Activated CD4-positive, CD25-positive, alpha-beta regulatory T cell treated with anti-CD3 and anti-CD28 coated beads, Interleukin-2, amount 50 U/mL, for 24 hours (primary cell): ENCODE data around the gene ARHGEF10L.
A peak's percentile ranks its signal among the peaks of the same experiment; 100 is the strongest.
"Not testable (repeated sequence)": the region's sequence is repeated elsewhere in the genome, so short reads cannot be mapped to it uniquely, and the experiment has no call there.

Experiments
- ATAC-seq, 2 donors: fragments of 150-1000 bp; cut with Tn5 transposase; one replicate each; pipeline ENCODE4 v1.10.0; 2021; ENCODE audit warnings: mild to moderate bottlenecking in 1 of 2, moderate library complexity in 1 of 2

Gene ARHGEF10L

GRCh38 chr1:17614586-17614985 lies 75.1 kb downstream of the ARHGEF10L start:
- ATAC-seq, result no peak

DNA sequence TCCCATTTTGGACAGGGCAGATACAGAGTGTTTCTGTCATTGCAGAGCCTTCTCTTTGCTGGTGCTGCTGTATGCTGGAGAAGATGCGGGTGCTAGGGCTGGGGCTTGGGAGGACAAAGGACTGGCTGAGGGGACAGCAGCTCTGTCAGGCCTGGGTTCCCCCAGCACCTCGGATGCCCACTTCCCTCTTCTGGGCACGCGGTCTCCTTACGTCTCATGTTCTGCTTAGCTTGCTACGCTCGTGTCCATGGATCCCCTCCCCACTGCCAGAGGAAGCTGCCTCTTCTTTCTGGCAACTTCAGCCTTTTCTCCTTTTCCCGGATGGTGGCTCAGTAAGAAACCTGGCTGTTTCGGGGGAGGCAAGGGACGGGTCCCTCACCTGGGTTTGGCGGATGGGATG lies 75.7 kb downstream of the ARHGEF10L start:
- ATAC-seq, result no peak

DNA sequence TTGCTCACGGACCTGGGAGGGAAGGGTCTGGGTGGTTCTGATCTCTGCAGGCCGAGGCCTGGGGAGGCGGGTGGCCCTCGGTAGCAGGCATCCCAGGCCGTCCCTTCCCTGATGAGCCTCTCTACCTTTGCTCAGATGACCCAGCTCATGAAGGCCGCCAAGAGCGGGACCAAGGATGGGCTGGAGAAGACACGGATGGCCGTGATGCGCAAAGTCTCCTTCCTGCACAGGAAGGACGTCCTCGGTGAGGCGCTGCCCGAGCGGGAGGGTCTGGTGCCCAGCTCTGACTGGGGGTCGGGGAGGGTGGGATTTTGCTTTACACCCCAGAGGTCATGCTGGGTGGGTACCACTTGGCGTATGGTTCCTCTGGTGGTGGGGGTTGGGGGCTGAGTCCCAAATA lies 76.5 kb downstream of the ARHGEF10L start:
- no peak for ATAC-seq

GRCh38 chr1:17616731-17617279 lies 77.3 kb downstream of the ARHGEF10L start:
- no peak for ATAC-seq

- ATAC-seq, result no peak
Measured at GRCh38 chr1:17617787-17618557, 78.5 kb downstream of the ARHGEF10L start.

GRCh38 chr1:17618558-17619247 lies 79.2 kb downstream of the ARHGEF10L start:
- ATAC-seq, result no peak

DNA sequence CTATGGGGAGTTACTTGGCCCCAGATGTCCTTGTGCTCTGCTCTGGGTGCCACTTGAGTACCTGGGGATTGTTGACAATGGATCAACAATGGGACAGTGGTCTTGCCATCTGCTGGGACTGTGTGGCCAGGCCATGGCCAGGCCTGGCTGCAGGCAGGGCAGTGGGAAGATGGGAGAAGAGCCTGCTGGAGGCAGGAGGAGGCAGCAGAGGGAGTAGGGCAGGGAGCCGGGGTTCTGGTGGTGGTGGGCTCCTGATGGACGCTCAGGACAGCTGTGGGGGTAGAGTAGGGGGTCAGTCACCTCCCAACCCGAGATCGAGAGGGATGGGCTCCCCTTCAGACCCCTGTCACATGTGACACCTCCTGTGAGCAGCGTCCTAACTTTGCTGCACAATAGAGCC lies 81.0 kb downstream of the ARHGEF10L start:
- ATAC-seq, result no peak

GRCh38 chr1:17621691-17622090 lies 82.2 kb downstream of the ARHGEF10L start:
- ATAC-seq, result no peak

- ATAC-seq, result no peak
Measured at GRCh38 chr1:17622823-17623222, 83.3 kb downstream of the ARHGEF10L start.

GRCh38 chr1:17624611-17625233 lies 85.2 kb downstream of the ARHGEF10L start:
- no peak for ATAC-seq

DNA sequence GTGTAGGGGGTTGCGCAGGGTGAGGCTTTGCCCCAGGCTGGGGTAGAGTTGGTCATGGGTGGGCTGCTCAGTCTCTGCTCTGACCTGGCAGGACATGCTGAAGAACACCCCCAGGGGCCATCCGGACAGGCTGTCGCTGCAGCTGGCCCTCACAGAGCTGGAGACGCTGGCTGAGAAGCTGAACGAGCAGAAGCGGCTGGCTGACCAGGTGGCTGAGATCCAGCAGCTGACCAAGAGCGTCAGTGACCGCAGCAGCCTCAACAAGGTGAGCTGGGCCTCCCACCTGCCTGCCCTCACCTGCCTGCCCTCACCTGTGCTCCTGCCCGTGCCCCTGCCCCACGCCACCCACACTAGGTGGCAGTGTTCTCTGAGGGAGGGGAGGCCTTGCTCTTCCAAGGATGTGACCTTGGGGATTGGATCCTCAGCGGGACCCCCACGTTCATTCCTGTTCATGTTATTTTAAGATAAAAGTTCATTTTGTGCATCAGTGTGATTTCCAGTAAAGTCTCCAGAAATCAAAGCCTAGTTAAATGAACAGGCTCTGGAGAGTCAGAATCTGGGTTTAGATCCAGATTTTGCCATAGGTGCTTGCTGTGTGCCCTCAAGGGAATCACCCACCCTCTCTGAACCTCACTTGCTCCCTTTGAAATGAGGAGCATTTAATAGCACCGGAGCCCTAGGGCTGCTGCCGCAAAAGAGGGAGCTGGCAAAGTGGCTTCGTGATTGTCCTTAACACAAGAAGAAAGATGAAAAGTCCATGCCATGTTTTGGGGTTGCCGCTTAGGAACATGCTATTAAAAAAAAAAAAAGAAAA lies 87.9 kb downstream of the ARHGEF10L start:
- no peak for ATAC-seq

DNA sequence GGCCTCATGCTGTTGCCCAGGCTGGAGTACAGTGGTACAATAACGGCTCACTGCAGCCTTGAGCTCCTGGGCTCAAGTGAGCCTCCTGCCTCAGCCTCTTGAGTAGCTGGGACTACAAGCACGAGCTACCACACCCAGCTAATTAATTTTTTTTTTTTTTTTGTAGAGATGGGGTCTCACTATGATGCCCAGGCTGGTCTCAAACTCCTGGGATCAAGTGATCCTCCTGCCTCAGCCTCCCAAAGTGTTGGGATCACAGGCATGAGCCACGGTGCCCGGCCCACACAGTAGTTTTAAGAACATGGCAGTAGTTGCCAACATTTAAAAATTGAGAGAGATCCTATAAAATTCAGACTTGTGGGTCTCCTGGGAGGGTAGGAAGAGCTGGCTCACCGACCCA lies 89.5 kb downstream of the ARHGEF10L start:
- not testable (repeated sequence) for ATAC-seq

- ATAC-seq, result no peak
Measured at GRCh38 chr1:17629460-17629859, 90.0 kb downstream of the ARHGEF10L start.

- no peak for ATAC-seq
Measured at GRCh38 chr1:17630048-17630830, 90.7 kb downstream of the ARHGEF10L start.

DNA sequence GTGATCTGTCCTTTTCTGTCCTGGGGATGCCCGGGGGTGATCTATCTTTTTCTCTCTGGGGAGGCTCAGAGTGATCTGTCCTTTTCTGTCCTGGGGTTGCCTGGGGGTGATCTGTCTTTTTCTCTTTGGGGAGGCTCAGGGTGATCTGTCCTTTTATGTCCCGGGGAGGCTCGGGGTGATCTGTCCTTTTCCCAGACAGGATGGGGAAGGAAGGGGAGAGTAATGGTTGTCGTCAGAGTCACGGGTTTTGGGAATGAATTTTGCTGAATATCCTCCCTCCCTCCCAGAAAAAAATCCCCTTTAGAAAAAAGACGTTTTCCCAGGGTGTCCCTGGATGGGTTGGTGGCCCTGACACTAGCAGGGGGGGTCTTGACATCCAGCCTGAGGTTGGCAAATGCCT lies 91.5 kb downstream of the ARHGEF10L start:
- ATAC-seq, result no peak

- no peak for ATAC-seq
Measured at GRCh38 chr1:17631410-17631809, 91.9 kb downstream of the ARHGEF10L start.

GRCh38 chr1:17632106-17632505 lies 92.6 kb downstream of the ARHGEF10L start:
- ATAC-seq, result no peak

DNA sequence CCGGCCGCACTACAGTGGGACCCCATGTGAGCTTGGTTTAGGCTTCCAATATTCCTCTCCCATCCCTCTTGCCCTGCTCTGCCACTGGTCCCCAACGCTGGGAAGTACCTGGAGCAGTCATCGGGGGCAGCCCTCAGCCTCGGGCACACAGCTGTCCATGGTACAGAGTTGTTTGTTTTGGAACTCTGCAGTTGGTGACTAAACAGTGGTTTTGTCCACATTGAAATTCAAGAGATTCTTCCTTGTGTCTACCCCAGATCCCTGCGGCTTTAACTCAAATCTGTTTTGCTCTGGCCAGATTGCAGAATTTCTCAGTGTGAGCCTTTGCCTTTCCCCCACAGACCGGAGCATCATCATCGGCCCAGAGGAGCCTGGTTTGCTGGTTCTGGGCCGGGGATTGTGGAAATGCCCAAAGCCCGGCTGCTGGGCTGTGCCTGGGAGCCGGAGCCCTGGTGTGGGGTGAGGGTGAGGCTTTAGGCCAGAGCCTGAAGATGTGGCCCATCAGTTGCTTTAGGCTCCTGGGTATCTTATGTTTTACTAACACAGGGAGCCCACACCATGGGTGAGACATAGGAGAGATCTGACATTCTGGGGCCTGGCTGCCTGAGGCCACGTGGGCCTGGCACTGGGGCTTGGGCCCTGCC lies 93.2 kb downstream of the ARHGEF10L start:
- no peak for ATAC-seq

DNA sequence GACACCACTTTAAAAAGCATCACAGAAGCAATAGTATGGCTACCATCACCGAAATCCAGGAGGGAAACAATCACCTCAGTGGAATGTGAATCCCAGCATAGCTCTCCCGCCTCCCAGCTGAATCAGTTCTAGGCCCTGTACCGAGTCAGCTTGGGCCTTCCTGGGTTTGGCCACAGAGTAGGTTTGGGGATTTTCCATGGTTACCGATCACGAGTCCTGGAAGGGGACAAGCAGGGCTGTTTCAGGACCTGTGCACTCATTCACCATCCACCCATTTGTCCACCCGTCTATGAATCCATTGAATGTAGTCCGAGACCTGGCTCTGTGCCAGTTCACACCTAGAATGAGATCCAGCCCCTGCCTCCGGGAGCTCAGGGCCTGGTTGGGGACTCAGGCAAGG lies 94.2 kb downstream of the ARHGEF10L start:
- ATAC-seq, result no peak

- ATAC-seq, result no peak
Measured at GRCh38 chr1:17635276-17635675, 95.8 kb downstream of the ARHGEF10L start.

- ATAC-seq, result peak in 1 of 2 donors; percentile 46
Measured at GRCh38 chr1:17635811-17636210, 96.3 kb downstream of the ARHGEF10L start.
